HG02610 (cell line): ENCODE data around the gene MEX3D.

Source experiments
- ATAC-seq: cut with Tn5 transposase; IDR thresholded peaks from one replicate; pipeline ENCODE4 v1.9.1; 2021; ENCODE audit warnings: mild to moderate bottlenecking, moderate library complexity; ENCODE audit not compliant: unreplicated experiment

The MEX3D gene

DNA sequence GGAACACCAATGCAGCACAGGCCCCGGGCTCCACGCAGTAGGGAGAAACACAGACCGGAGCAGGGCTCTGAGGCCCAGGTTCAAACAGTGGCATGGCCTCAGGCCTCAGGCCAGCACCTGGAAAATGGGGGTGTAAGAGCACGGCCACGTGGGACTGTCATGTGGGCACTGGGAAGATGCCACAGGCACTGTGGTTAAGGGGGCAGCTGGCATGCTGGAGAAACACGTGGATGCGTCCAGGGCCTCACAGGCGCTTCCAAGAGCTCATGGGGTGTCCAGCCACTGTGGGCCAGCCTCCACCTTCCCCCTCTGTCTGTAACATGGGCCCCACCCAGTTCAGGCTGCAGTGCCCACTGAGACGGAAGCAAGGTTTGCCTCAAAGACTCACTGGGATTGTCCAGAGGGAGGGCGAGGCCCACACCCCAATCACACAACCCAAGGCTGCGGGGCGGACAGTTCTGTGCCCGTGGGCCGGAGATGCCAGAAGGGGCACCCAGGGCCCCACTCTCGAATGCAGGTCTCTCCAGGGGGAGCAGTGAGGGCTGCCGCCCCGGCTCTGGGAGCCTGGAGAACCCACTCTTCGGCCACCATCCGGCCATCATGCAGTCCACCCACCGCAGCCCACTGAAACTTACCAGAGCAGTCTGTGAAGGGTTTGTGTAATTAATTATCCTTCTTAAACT lies 30.8 kb upstream of the MEX3D start:
- no peak for ATAC-seq

DNA sequence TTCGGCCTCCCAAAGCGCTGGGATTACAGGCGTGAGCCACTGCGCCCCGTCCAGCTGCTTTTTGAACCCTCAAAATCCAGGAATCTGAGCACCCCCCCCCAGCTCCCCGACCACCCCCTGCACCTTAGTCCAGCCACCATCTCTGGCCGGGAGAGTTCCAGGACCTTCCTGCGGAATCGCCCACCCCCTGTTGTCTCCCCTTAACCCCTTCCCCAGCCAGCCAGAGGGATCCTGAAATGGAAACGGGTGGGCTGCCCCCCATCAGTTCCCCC lies 25.3 kb upstream of the MEX3D start:
- no peak for ATAC-seq

DNA sequence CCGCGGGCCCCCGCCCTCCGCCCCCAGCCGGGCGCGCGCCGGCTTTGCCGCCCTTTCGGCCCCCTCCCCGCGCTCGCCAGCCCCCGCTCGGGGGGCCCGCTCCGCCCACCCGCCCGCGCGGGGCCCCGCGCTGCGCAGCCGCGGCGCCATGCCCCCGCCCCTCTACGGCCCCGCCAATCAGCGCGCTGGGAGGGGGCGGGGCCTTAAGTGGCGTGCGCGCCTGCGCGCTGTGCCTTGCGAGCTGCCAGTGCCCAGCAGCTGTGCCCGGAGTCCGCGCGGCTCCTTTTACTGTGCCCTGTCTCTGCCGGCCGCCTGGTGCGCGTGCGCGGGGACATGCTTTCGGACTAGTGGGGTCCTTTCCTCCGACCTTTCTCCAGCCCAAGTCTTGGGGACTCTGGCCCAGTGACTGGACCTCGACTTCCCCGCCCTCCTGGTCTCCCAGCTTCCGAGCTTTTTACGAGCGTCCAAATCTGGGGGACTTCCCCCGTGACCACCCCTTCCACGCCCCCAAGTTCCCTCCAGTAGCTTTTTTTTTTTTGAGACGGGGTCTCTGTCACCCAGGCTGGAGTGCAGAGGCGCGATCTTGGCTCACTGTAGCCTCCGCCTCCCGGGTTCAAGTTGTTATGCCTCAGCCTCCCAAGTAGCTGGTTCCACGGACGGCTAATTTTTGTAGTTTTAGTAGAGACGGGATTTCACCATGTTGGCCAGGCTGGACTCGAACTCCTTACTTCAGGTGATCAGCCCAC lies 24.8 kb upstream of the MEX3D start, which contains the start of gene MBD3:
Gene MBD3 (minus strand): TSS at position 111 of the 746 bp plus-strand sequence. CDS start 234 bp downstream, outside the sequence.
- peak; percentile 62 for ATAC-seq

DNA sequence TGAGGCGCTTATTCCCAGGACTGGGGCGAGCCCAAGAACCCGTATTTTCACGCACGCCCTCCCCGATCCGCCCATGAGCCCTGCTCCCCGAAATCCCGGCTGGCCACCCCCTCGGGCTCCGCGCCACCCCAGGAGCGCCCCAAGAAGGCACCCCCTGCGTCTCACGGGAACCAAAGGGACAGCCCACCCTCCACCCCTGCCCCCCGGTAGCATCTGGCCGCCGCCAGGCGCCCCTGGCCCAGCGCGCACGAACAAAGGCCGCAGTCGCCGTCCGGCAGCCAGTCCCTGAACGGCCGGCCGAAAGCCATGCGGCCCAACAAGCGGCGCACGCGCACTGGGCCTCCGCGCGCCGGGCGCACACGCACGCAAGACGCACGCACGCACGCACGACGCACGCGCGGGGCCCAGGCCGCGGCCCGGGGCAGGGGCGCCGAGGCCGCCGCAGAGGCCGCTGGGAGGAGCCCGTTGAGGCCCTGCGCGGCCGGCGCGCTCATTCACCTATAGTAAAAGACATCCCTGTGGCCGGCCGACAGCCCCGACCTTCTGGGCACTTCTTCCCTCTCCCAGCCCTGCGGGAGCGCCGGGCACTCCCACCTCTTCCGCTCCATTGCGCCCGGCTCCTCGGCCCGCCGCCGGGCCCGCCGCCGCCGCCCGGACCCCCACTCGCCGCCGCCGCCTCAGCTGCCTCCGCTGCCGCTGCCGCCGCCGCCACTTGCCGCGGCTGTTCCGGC lies 24.1 kb upstream of the MEX3D start:
- ATAC-seq = peak; percentile 53

DNA sequence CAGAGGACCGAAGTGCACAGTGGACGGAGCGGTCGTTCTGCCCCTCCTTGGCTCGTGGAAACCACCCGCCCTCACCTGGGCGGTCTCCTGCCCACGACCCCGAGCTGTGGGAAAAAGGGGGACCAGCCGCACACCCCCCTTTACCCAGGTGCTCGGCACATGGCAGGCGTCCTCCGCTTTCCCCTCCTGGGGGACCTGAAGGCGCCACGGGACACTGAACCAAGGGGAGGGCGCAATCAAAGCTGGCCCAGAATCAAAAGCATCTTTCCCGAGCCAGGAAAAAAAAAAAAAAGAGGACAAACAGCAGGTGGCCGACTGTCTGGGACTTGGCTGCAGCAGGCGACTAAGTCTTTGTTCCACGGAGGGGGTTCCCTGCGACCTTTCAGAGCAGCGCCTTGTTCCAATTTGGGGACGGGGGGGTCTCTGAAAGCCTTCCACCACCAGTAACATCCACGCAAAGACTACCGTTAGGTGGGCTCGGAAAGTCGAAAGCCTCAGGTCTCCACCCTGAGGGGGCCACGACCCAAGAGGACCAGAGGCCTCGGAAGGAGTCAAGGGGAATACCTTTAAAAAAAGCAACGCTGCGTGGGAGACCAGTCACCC lies 23.4 kb upstream of the MEX3D start:
- ATAC-seq = no peak

DNA sequence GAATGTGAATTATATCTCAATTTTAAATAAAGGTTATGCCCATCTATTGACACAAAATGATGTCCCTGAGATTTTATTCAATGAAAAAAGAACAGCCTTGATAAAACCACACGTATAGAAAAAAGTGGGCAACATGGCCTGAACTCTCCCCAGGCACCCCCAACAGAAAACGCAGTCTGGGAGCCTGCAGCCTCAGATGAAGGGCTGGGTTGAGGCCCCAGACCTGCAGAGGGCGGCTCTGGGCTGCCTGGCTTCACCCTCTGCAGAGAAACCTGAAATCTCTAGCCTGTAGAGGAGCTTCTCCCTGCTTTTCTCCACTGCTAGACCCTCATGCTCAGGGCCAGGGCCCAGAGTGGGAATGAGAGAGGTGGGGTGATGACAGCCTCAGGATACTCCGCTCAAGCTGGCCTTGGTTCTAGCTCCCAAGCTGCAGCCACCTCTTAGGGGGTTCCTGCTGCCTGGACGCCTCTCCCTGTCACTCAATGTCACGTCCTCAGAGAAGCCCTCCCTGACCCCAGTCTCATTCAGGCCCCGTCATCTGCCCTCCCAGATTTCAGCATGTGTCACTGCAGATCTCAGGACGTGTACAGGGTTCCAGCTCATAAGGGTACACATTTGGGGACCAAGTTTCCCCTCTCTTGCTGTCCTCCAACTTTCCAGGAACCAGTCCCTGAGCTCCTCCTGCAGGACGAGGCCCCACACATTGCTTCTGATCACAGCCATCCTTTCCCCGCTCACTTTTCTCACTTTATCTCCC lies 22.7 kb upstream of the MEX3D start:
- ATAC-seq = no peak

DNA sequence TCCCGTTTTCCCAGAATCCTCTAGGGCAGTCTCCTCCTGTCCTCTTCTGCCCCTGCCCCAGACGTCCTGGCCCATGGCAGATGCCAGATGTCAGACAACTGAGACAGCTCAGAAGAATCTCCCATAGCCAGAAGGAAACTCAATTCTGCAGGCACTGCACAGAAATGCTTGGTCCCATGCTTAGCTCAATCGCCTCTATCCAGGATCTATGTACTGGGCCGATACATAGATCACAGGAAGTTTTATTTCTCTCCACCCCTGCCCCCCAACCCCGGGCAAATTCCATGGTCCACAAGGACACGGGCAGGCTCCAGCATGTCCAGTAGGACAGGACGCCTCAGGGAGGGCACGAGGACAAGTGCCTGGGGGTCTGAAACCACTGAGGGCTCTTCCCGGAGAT lies 19.7 kb upstream of the MEX3D start:
- no peak for ATAC-seq

DNA sequence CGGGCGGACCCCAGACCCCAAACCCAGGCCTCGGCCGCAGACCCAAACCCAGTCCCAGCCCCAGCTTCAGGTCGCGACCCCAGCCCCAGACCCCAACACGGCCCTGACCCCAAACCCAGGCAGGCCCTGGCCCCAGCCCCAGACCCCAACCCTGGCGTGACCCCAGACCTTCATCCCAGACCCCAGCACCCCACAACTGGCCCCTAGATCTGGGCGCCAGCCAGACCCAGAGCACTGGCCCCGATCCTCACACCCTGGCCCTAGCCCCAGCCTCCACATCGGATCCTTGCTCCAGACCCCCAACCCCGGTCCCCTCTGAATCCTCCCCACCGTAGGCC lies 17.1 kb upstream of the MEX3D start:
- no peak for ATAC-seq

DNA sequence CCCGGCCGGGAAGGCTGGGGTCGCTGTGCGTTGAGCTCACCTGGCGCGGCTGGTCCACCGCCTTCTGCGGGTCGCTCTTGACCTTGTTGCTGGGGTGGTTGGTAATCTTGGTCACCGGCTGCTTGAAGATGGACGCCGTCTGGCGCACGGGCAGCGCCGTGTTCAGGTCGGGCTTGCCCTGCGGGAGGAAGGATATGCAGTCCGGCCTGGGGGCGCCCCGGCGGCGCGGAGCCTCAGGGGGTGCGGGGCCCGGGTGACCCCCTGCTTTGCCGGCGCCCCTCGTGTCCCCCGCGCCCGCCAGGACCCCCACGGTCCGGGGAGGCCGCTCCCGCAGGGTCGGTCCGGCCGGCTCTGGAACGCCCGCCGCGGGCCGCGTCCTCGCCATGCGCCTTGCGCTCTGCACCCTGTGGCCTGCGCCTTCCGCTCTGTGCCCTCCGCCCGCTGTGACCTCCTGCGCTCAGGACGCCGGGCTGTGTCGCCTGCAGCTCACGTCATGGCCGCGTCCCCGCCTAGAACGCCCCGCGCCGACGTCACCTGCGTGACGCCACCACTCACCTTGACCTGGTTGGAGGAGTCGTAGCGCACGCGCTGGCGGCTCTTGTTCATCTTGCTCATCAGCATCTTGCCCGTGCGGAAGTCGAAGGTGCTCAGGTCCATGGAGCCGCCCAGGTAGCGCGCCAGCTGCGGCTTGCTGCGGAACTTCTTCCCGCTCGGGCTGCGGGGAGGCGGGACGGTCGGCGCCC lies 16.5 kb upstream of the MEX3D start:
- ATAC-seq = no peak

DNA sequence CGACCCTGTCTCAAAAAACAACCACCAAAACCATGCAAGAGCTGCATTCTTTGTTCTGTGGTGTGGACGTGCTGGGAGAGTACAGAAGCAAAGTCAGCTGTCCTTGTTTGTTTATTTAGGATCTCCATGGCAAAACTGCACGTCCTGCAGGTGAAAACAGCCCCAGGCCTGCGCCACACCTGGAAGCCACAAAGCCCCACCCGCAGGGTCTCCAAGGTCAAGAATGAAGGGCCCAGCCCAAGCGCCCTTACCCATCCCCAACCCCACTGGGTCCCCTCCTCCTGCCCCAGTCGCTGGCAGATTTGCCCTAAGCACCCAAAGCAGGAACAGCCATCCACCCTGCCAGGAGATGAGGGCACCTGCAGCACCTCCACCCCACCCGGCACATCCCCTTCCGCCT lies 14.1 kb upstream of the MEX3D start:
- no peak for ATAC-seq

DNA sequence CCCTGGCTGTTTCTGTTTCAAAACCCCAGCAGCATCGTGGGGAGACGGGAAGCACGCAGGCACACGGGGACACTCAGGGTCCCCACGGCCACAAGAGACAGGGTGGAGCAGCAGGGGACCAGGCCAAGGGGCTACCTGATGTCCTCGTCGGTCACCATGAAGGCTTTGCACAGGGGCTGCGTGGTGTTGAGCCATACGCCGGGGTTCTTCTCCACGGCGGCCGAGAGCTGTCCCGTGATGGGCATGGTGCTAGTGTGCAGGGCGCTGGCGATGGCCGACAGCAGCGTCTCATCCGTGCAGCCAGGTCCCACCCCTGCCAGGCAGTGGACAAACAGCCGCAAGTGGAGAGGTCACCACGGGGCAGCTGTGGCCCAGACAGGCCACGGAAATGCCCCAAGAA lies 12.8 kb upstream of the MEX3D start:
- ATAC-seq = no peak

DNA sequence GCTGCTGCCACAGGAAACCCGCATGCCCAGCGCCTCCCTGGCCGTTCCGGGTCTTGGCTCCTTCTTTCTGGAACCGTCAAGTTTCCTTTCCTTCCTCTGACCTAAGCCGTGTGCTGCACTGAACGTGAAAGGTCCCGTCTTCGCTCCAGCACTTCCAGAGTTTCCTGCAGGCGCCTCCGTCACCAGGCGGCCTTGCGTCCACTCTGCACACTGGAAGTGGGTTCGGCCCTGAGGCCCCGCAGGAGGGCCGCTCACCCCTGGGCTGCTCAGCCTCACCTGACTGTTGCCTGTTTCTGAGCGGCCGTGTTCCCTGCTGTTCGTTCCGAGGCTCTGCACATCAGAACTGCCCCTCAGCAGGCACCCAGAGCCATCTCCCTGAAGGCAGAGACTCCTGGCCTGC lies 12.3 kb upstream of the MEX3D start:
- ATAC-seq = no peak

DNA sequence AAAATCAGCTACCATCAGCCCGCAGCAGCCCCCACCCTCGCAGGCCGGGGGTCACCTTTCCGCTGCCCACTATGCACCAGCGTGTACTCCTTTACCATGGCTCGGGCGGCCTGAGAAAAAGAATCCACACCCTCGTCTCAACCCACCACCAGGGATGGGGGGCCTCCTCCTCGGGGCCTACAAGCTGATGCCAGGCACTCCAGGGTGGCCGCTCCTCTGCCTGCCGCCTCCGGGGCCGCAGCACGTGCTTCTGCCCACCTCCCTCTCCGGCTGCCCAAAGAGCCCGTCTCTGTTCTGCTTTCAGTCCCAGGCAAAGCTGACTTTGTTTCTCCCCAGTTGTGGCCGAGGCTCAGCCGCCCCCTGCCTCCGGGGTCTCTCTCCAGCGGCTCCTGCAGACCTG lies 11.1 kb upstream of the MEX3D start:
- no peak for ATAC-seq

DNA sequence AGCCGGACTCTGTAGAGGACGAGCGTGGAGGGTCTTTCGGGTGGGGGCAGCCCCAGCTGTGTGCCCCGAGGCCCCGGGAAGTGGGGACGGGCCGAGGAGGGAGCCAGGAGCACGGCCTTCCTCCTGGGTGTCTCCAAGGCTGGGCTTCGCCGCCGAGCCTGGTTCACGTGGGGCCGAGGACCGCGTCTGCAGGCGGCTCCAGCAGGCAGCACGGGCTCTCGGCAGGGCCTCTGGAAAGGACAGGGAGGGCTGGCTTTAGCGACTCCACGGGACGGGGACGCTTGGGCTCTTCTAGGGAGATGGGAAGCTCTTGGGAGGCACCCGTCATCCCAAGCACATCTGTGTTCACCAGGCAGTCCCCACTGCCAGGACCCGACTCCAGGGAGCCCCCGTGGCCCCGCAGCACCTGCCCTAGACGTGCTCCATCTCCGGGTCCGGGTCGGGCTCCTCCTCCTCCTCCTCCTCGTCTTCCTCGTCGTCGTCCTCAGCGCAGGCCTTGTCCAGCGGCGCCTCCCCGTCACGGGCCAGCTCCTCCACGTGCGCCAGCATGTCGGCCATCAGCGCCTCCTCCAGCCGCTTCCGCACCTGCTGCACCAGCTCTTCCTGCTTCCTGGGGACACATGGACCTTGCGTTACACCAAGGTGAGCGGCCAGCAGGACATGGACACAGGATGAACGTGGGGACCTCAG lies 9.9 kb upstream of the MEX3D start:
- ATAC-seq = no peak

DNA sequence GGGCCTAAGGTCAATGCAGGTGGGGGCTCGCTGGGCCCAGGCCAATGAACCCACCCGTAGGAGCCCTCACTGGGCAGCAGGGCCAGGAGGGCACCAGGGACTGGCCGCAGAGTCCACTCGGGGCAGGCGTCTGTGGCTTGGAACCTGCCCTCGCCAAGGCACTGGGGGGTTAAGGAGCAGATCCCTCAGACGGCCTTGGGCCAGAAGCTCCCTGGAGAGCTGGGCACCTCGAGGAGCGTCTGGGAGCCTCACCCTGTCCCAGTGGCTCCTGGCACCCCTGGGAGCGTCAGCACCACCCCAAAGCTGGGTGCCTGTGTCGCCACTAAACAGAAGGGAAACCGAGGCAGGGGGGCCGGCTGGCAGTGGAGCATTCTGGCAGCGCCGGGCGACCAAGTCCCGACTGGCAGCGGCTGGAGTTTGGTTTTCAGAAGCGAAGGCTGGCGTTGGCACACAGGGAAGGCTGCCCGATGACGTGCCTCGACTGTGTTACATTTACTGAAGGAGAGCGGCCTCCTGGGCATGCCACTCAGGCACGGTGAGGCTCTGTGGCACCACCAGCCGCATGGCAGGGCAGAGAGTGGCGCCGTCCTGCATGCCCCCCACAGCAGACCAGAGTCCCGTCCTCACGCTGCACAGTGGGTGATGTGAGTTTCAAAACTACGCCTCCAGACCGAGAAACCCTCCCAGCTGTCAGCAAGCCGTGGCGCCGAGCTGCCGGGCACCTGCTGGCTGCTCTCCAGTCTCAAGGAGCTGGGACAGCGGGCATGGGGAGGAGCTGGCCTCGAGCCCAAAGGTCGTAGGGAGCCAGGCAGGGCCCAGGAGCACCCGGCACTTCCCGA lies 9.2 kb upstream of the MEX3D start:
- no peak for ATAC-seq

DNA sequence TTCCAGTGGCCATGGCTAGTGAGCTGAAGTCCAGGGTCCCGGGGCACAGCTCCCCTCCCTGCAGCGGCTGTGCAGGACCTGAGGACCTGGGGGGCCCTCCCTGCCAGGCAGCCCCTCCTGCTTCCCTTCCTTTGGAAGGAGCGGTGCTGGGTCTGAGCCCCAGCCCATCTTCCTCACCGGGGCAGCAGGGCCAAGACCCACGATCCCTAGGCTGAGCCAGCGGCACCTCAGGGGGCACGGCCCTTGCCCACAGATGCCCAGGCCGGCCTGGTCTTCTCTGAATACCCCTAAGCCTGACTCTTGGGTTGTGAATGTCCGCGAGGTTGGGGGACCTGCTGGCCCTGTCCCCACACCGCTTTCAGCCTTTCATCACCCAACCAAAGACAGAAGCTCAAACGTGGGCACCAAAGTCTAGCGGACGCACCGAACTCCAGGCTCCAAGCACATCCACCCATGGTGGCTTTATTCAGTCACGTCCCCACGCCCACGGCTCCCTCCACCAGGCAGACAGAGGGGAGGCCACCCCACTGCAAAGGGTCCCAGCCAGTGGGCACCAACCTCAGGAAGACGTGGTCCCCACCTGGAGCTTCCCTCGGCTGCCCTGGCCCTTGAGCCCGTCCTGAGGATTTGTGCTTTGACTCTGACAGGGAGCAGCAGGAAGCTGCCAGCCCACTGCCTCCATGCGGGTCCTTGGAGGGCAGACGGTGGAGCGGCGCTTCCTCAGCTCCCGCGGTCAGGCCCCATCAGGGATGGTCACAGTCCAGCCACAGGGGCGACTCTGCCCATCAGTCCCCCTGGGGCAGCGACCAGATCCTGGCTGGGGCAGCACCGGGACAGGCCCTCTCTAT lies 8.3 kb upstream of the MEX3D start:
- no peak for ATAC-seq

DNA sequence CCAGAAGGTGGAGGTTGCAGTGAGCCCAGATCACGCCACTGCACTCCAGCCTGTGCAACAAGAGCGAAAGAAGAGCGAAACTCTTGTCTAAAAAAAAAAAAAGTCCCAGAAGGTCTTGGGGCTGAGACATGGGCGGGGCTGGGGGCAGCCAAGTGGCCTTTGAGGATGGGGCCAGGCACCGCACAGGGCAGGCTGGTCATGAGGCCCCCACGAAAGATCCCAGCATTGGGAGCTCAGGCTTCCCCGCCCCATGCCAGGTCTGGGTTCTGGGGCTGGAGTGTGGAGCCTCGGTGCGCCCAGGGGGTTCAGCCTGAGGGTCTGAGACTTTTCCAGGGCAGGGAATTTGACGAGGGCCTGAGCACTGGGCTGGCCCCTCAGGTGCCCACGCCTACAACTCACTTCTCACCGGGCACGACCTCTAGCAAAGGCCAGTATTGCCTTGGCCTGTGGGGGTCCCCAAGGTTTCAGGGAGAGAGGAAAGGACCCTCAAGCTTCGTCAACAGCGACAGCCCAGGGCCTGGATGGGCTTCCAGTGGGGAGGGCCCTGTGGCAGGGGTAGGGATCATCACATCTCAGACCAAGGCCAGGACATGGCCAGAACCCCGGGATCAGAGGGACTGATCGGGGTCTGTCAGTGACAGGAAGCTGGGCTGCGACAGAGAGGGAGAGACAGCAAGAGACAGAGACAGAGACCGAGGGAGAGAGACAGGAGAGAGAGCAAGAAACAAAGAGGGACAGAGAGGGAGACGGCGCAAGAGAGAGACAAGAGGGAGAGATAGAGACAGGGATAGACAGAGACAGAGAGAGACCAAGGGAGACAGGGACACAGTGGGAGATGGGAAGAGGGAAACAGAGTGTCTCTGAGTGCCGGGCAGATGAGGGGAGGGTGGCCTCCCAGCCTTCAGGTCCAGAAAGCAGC lies 7.5 kb upstream of the MEX3D start:
- no peak for ATAC-seq
